H9 (cell line): ENCODE data around the gene HNF4A. TPM values are rescaled to one million over a fixed set of nuclear protein-coding genes. Genes with fewer than 3 reads are reported as not detected.

Experiments used
- DNase-seq: peaks from one replicate; pipeline ENCODE4 v3.0.0-alpha.2; 2017
- H2AFZ ChIP-seq: one replicate; pipeline ENCODE4 v1.6.1; 2013; ENCODE audit warnings: mild to moderate bottlenecking, low read length, control low read depth, moderate library complexity
- H2AK5ac ChIP-seq: 2 replicates; pipeline ENCODE4 v1.6.1; 2013; ENCODE audit warnings: low read length, control low read depth, mixed read lengths; ENCODE audit not compliant: insufficient read length
- H2BK120ac ChIP-seq: one replicate; pipeline ENCODE4 v1.6.1; 2013; ENCODE audit warnings: low read depth, mild to moderate bottlenecking, low read length, control low read depth, inconsistent platforms; ENCODE audit not compliant: poor library complexity, severe bottlenecking
- H2BK12ac ChIP-seq: 2 replicates; pipeline ENCODE4 v1.6.1; 2013; ENCODE audit warnings: low read length, control low read depth, mixed read lengths, low read depth; ENCODE audit not compliant: insufficient read length
- H2BK15ac ChIP-seq: 2 replicates; pipeline ENCODE4 v1.6.1; 2013; ENCODE audit warnings: low read depth, low read length, control low read depth
- H2BK20ac ChIP-seq: one replicate; pipeline ENCODE4 v1.6.1; 2013; ENCODE audit warnings: low read depth, mild to moderate bottlenecking, low read length, control low read depth, inconsistent platforms; ENCODE audit not compliant: poor library complexity, severe bottlenecking
- H2BK5ac ChIP-seq: 2 replicates; pipeline ENCODE4 v1.6.1; 2013; ENCODE audit warnings: low read length, control low read depth, mixed read lengths; ENCODE audit not compliant: insufficient read length
- H3K14ac ChIP-seq: 2 replicates; pipeline ENCODE4 v1.6.1; 2013; ENCODE audit warnings: low read length, control low read depth; ENCODE audit not compliant: insufficient read depth
- H3K18ac ChIP-seq: 2 replicates; pipeline ENCODE4 v1.6.1; 2013; ENCODE audit warnings: low read depth, mild to moderate bottlenecking, mixed read lengths, low read length, control low read depth; ENCODE audit not compliant: insufficient read length
- H3K23ac ChIP-seq: 2 replicates; pipeline ENCODE4 v1.6.1; 2013; ENCODE audit warnings: low read length, control low read depth, mixed read lengths, low read depth; ENCODE audit not compliant: insufficient read length
- H3K23me2 ChIP-seq: 2 replicates; pipeline ENCODE4 v1.6.1; 2013; ENCODE audit warnings: low read depth, mild to moderate bottlenecking, mixed read lengths, low read length, control low read depth; ENCODE audit not compliant: insufficient read length, poor library complexity, severe bottlenecking
- H3K27ac ChIP-seq: 2 replicates; pipeline ENCODE4 v1.5.1; 2013; ENCODE audit warnings: low read length, control low read depth, mixed read lengths, low read depth; ENCODE audit not compliant: insufficient read length
- H3K27me3 ChIP-seq: 2 replicates; pipeline ENCODE4 v1.6.1; 2013; ENCODE audit warnings: low read length, control low read depth, inconsistent platforms; ENCODE audit not compliant: insufficient read depth
- H3K4ac ChIP-seq: 2 replicates; pipeline ENCODE4 v1.6.1; 2013; ENCODE audit warnings: low read depth, mild to moderate bottlenecking, control low read depth, inconsistent platforms, low read length, moderate library complexity
- H3K4me1 ChIP-seq: 2 replicates; pipeline ENCODE4 v1.6.1; 2013; ENCODE audit warnings: low read length, control low read depth, inconsistent platforms; ENCODE audit not compliant: insufficient read depth
- H3K4me2 ChIP-seq: 2 replicates; pipeline ENCODE4 v1.6.1; 2013; ENCODE audit warnings: low read length, control low read depth, mixed read lengths; ENCODE audit not compliant: insufficient read length, insufficient read depth
- H3K56ac ChIP-seq: 2 replicates; pipeline ENCODE4 v1.6.1; 2013; ENCODE audit warnings: low read depth, mild to moderate bottlenecking, mixed read lengths, low read length, control low read depth; ENCODE audit not compliant: insufficient read length
- H3K79me1 ChIP-seq: 2 replicates; pipeline ENCODE4 v1.6.1; 2013; ENCODE audit warnings: low read depth, mild to moderate bottlenecking, moderate library complexity, low read length, control low read depth, inconsistent platforms; ENCODE audit not compliant: insufficient read depth, poor library complexity, severe bottlenecking
- H3K79me2 ChIP-seq: 2 replicates; pipeline ENCODE4 v1.6.1; 2013; ENCODE audit warnings: low read length, control low read depth, inconsistent platforms; ENCODE audit not compliant: insufficient read depth
- H3K9ac ChIP-seq: 2 replicates; pipeline ENCODE4 v1.6.1; 2013; ENCODE audit warnings: low read length, control low read depth, mixed read lengths; ENCODE audit not compliant: insufficient read length; ENCODE audit errors: extremely low read depth
- H3K9me3 ChIP-seq: one replicate; pipeline ENCODE4 v1.6.1; 2013; ENCODE audit warnings: low read depth, low read length, inconsistent platforms; ENCODE audit not compliant: control insufficient read depth
- H3T11ph ChIP-seq: one replicate; pipeline ENCODE4 v1.6.1; 2013; ENCODE audit warnings: mild to moderate bottlenecking, low read length, control low read depth, inconsistent platforms
- H4K20me1 ChIP-seq: one replicate; pipeline ENCODE4 v1.6.1; 2013; ENCODE audit not compliant: control insufficient read depth, insufficient read length, insufficient read depth
- H4K5ac ChIP-seq: 2 replicates; pipeline ENCODE4 v1.6.1; 2013; ENCODE audit warnings: low read depth, mild to moderate bottlenecking, mixed read lengths, low read length, control low read depth; ENCODE audit not compliant: insufficient read length
- H4K8ac ChIP-seq: replicated peaks from 2 replicates; pipeline ENCODE4 v1.6.1; 2013; ENCODE audit warnings: low read length, control low read depth, mixed read lengths, low read depth; ENCODE audit not compliant: insufficient read length
- H4K91ac ChIP-seq: 2 replicates; pipeline ENCODE4 v1.6.1; 2013; ENCODE audit warnings: low read depth, mild to moderate bottlenecking, moderate library complexity, mixed read lengths, low read length, control low read depth; ENCODE audit not compliant: insufficient read length
- H3K27ac Mint-ChIP-seq, 3 experiments: 2 replicates in 2 of 3; 3 replicates in 1 of 3; pipeline ENCODE4 v1.8.0; 2020 to 2021; ENCODE audit warnings: mixed read lengths in 3 of 3, mild to moderate bottlenecking in 1 of 3, moderate library complexity in 1 of 3
- H3K27me3 Mint-ChIP-seq: 2 replicates; pipeline ENCODE4 v1.8.0; 2021; ENCODE audit warnings: low read depth, mild to moderate bottlenecking, moderate library complexity, mixed read lengths
- H3K36me3 Mint-ChIP-seq, 3 experiments: 2 replicates in 2 of 3; 3 replicates in 1 of 3; pipeline ENCODE4 v1.8.0; 2020 to 2021; ENCODE audit warnings: low read depth in 3 of 3, mixed read lengths in 3 of 3; ENCODE audit not compliant: insufficient read depth in 1 of 3
- H3K4me1 Mint-ChIP-seq, 2 experiments: 2 replicates each; pipeline ENCODE4 v1.8.0; 2020; ENCODE audit warnings: mixed read lengths in 2 of 2
- H3K4me3 Mint-ChIP-seq, 2 experiments: 2 replicates in 1 of 2; 3 replicates in 1 of 2; pipeline ENCODE4 v1.8.0; 2020 to 2021; ENCODE audit warnings: mild to moderate bottlenecking in 2 of 2, mixed read lengths in 2 of 2, moderate library complexity in 1 of 2
- H3K9me3 Mint-ChIP-seq, 2 experiments: 2 replicates in 1 of 2; 3 replicates in 1 of 2; pipeline ENCODE4 v1.8.0; 2020; ENCODE audit warnings: mild to moderate bottlenecking in 2 of 2, mixed read lengths in 2 of 2, moderate library complexity in 1 of 2
- WGBS: extraction: QIAGEN DNeasy Blood & Tissue Kit; methylation state at CpG from one replicate; pipeline ENCODE4 v1.1.7; 2013; ENCODE audit warnings: missing lambda C conversion rate, low lambda C conversion rate, mixed read lengths; ENCODE audit not compliant: insufficient read length; ENCODE audit errors: extremely low coverage; 5-methylcytosine and 5-hydroxymethylcytosine counted together
- total RNA-seq: library from RNA; stranded (reverse); gene quantifications from 2 replicates; pipeline ENCODE4 v1.2.1, GENCODE V29; 2021
- TF ChIP-seq, protein P1 (sequence below): fragments of 200-600 bp; sonication (generic); conservative IDR thresholded peaks from 3 replicates; pipeline ENCODE4 v1.8.0; 2021; ENCODE audit warnings: antibody characterized with exemption, mild to moderate bottlenecking

The HNF4A gene
- total RNA-seq, 1 experiment from 2014 or later, result not detected

GRCh38 chr20:44388466-44389023 lies 33.0 kb downstream of the HNF4A start:
- no CpG with 5 or more reads among the region's 29 CpGs for WGBS
- Histone ChIP-seq H3K14ac (no peak overlapping the region), H2BK5ac (no peak overlapping the region), H2BK12ac (no peak overlapping the region), H2BK15ac (no peak overlapping the region), H2BK20ac (no peak overlapping the region), H3K56ac (no peak overlapping the region), H2AK5ac (no peak overlapping the region), H4K8ac (no peak overlapping the region), H3K79me1 (no peaks in the 10 kb centered on the region), H3T11ph (no peak overlapping the region), H3K4me1 (no peaks in the 10 kb centered on the region), H3K27ac (no peak overlapping the region), H3K18ac (no peak overlapping the region), H4K20me1 (no peaks in the 10 kb centered on the region), H4K91ac (no peak overlapping the region), H3K23ac (no peak overlapping the region), H2AFZ (no peak overlapping the region), H2BK120ac (no peak overlapping the region), H3K79me2 (no peaks in the 10 kb centered on the region), H3K23me2 (no peaks in the 10 kb centered on the region), H3K4me2 (peak overlapping the region; percentile 3), H3K27me3 (no peaks in the 10 kb centered on the region), H3K9ac (no peak overlapping the region), H4K5ac (no peak overlapping the region), H3K4ac (no peak overlapping the region), H3K9me3 (no peaks in the 10 kb centered on the region)
- H3K4me3 Mint-ChIP-seq, result peak overlapping the region; percentile 45 to 49
- no peak overlapping the region for H3K27ac Mint-ChIP-seq
- peaks cover 15% of the 10 kb centered on the region for H3K27me3 Mint-ChIP-seq
- TF ChIP-seq, protein P1, sequence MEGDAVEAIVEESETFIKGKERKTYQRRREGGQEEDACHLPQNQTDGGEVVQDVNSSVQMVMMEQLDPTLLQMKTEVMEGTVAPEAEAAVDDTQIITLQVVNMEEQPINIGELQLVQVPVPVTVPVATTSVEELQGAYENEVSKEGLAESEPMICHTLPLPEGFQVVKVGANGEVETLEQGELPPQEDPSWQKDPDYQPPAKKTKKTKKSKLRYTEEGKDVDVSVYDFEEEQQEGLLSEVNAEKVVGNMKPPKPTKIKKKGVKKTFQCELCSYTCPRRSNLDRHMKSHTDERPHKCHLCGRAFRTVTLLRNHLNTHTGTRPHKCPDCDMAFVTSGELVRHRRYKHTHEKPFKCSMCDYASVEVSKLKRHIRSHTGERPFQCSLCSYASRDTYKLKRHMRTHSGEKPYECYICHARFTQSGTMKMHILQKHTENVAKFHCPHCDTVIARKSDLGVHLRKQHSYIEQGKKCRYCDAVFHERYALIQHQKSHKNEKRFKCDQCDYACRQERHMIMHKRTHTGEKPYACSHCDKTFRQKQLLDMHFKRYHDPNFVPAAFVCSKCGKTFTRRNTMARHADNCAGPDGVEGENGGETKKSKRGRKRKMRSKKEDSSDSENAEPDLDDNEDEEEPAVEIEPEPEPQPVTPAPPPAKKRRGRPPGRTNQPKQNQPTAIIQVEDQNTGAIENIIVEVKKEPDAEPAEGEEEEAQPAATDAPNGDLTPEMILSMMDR, result peak; percentile 86
- no peaks in the 10 kb centered on the region; a peak in 1 of 5 replicates for H3K9me3 Mint-ChIP-seq
- peak; percentile 94 for DNase-seq
- no peaks in the 10 kb centered on the region for H3K36me3 Mint-ChIP-seq
- peaks cover 8% of the 10 kb centered on the region in 2 experiments for H3K4me1 Mint-ChIP-seq
